H54 (cell line): Measurements from ENCODE around the gene TSPAN15.

Source experiments
- DNase-seq: peaks from one replicate; pipeline ENCODE4 v3.0.0; 2011; ENCODE audit warnings: low spot score, mixed read lengths; ENCODE audit not compliant: insufficient read length
- FAIRE-seq: peaks from 3 replicates; lab custom pipeline; 2011; peaks lifted over from hg19 to GRCh38; lab: Jason Lieb, UNC
- POLR2A ChIP-seq: IDR thresholded peaks from 2 replicates; pipeline ENCODE4 v1.6.1; 2011; ENCODE audit warnings: low read depth, mild to moderate bottlenecking, low read length

TSPAN15 gene

DNA sequence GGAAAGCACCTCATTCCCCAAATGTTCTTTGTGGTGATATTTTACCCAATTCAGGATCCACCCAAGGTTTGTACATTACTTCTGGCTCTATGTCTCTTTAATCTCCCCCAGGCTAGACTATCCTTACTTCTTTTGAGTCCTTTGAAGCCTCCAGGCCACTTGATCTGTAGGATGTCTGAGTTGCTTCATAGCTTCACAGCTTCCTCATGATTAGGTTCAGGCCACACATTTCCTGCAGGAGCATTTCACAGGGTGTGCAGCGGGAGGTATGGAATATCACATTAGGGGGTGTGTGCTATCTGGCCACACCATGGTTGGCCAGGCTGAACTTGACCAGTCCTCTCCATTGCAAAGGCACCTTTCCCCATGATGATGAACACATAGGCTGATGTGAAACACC, 18.7 kb downstream of the TSPAN15 start:
- FAIRE-seq (no peak), DNase-seq (no peak)
- TF ChIP-seq POLR2A, result no peak

DNA sequence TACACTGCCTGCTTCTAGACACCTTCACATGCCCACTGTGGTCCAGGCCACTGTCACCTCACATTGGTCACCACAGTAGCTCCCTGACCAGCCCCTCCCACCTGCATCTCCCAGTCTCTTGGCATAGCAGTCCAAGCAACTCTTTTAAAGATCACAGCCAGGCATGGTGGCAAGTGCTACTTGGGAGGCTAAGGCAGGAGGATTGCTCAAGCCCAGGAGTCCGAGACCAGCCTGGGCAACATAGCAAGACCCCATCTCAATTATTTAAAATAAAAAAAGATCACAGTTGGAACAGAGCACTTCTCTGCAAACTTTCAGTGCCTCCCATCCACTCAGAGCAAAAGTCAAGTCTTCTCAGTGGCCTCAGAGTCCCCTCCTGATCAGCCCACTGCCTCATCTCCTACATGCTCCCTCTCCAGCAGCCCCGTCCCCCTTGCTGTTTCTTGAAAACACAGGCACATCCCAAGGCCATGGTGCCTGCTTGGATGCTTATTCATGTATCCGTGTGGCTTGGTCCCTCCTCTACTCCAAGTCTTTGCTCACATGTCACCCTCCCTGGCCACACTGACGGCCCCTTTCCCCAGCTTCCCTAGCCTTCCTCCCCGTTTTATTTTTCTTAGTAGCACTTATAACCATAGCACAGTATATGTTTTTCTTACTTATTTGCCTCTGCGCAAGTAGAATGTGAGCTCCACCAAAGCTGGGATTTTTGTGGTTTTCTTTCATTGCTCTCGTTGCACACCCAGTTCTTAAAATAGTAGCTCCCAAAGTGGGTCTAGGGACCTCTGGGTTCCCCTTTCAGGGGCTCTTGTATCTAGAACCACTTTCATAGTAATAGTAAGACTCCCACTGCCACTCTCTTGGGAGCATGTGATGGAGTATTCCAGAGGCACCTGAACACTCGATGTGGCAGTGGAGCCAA, 19.5 kb downstream of the TSPAN15 start:
- no peak for FAIRE-seq
- no peak for DNase-seq
- no peak for TF ChIP-seq POLR2A

DNA sequence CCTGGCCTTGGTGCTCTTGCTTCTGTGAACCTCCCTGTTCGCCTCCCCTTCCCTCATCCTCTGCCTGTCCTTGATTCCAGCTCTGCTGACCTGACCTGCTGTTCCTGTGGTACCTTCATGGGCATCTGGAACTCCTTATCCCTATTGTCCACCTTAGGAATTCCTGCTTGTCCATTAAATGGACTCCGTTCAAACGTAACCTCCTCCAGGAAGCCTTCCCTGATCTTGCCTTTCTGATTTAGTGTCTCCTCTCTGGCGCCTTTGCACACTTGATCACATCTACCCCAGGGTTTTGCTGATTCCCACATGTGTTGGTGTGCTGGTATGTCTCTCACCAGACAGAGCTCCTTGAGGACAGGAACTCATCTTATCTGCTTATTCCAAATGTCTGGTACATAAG, 20.9 kb downstream of the TSPAN15 start:
- no peak for DNase-seq
- FAIRE-seq, result no peak
- no peak for TF ChIP-seq POLR2A

DNA sequence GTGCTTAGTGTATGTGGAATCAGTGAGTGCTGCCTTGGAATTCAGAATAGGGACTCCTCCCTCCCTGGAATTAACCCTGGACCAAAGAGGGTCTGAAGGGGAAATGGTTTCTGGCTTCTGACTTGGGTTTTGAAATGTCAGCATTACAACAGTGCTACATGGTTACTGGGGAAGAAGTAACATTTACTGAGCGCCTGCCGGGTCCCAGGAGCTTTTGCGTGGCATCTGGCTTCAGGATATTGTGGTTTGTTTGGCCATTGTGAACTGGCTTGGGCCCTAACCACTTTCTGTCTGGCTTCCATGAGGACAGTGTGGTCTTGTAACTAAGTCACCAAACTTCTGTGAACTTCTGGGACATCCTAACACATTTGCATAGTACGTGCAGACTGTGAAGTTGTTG, 21.3 kb downstream of the TSPAN15 start:
- FAIRE-seq (no peak), DNase-seq (no peak)
- TF ChIP-seq POLR2A, result no peak

DNA sequence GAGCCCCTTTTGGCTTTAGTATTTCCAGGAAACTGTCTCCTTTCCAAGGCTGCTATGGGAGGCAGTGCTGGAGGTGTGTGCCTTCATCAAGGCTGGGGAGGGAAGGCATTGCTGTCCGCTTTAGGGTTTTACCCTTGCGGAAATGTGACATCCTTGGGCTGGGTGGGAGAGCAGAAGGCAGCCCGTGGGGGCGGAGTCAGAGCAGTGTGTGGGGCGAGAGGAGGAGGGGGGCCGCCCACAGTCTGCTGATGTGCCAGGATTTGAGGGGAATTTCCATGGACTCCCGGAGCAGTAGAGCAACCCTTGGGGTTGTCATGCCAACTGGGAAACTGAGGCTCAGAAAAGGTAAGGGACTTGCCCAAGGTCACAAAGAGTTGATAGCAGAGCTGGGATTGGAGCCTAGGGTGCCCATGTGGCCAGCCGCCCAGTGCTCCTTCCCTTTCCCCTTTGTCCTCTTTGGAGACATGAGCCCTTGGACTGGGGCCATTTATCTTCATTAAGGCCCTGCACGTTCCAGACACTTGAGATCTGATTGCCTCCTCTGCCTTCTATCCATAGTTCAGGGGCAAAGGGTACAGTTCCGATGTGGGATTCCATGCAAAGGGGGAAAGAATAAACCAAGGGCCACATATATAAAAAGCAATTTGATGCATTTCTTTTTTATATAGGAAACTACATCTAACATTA, 22.2 kb downstream of the TSPAN15 start:
- FAIRE-seq, result no peak
- TF ChIP-seq POLR2A, result no peak

DNA sequence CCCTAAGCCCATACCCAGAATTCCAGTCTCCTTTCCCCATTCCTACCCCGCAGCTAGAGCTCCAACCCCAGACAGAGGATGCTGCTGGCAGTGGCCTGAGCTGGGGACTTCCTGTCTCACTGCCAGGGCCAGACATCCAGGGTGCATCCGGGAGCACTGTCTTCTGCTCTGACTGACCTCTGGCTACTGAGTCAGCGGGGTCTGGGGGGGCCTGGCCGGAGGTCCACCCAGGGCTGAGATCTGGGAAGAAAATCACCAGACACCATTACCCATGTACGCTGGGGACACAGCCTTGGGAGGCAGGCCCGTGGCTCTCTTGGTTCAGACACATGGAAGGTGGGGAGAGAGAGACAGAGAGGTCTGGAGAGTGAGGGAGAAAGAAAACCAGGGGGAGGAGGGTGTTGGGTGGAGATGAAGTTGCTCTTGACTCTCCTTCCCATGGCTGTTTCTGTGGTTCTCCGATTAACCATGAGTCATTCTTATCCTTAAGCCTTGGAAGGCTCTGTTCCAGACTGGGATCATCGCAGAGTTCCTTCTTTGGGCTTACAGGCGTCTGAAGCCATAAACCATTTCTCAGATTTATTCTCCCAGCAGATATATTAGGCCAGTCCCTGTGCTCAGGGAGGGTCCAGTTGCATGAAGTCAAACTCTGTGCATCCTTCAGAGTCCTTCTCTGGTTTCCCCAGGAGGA, 23.6 kb downstream of the TSPAN15 start:
- no peak for TF ChIP-seq POLR2A
- FAIRE-seq (peak; percentile 91), DNase-seq (peak; percentile 95)

More for the DNA sequence above, 22.2 kb downstream of the TSPAN15 start:
- DNase-seq, result no peak

DNA sequence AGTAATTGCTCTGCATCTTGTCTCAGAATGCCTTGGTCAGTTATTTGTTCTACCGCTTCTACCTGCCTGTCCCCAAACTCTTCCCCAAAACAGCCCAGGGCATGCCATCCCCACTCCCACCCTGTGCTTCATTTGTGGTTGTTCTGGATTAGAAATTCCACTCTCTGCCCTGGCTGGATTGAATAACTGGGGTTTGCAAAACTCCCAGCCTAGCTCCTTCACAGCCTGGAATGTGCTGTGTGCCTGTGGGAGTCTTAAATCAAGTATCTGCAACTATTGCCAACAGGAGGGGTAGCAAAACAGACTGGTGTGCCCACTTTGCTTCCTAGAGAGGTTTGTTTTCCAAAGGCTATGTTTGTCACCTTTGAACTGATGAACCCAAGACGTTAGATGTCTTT, 24.2 kb downstream of the TSPAN15 start:
- DNase-seq (no peak), FAIRE-seq (no peak)
- TF ChIP-seq POLR2A, result no peak

DNA sequence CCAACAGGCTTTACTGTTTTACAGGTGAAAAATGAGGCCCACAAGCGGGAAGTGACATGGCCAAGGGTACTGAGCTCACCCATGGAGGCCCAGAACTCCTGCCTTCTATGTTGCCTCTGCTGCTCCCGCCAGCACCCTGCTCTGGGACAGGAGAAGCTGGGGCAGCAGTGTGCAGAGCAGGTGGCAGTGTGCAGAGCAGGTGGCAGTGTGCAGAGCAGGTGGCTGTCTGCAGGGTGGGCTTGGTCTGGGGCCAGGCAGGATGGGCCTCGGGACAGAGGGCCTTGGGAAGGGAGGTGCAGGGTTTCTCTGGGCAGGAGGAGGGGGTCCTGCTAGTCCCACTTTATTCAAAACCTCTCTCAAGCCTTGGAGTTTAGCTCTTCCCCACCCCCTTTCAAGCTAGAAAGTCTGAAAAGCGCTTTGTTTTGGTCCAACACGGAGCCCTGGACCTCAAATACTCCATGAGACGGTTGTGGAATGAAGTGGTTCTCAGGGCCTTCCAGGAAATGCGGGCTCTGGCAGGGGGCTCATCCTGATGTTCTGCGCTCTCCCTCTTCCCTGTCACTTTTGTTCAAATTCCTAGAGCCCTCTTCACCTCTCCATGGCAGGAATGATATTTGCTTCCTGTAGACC, 26.8 kb downstream of the TSPAN15 start:
- FAIRE-seq (no peak), DNase-seq (no peak)
- TF ChIP-seq POLR2A, result no peak

DNA sequence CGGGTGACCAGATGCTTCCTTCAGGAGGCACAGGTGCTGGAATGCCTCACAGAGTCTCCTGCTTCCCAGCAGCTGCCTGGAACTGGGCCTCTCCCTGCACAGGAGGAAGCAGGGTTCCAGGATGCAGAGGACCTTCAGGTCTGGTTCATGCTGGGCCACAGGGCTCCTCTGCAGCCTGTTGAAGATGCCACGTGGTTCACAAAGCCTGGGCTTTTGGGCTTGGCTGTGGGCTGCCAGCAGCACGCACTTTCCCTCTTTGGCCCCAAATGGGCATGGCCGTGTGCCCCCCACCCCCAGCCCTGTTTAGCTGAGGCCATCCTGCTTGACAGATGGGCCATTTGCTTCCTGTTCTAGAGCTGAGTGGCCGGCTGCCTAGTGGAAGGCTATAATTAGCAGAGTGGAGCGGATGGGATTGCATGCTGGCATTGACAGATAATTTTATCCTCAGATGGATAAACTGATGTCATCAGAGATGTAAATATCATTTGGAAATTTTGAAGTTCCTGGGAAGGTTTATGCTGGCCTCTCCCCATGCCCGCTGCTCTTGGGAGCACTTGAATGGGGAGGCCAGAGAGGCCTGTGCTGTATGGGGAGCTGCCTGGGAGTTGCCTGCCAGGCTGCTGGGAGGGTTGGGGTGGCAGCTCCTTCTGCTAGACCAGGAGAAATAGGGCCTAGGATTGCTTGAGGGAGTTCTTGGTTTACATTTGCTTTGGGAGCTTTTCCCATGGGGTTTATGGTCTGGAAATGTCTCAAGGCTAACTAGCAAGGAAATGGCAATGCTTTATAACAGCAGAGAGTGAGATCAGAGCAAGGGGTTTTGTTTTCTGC, 28.2 kb downstream of the TSPAN15 start:
- no peak for TF ChIP-seq POLR2A
- FAIRE-seq, result no peak
- no peak for DNase-seq

DNA sequence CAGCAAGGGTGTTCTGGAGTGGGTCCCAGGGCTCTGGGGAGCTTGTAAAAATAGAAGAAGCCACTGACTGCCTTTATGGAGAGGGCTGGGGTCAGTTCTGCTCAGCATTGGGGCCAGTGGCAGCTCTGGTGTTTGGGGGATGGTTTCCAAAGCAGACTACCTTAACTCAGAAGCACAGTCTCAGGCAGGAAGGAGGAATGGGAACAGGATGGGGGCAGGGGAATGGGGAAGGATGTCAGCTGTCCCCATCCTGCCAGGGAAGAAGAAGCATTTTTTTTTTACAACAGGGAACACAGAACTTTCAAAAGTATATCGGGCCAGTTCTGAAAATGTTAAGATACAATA, 28.8 kb downstream of the TSPAN15 start:
- no peak for DNase-seq
- FAIRE-seq, result no peak
- no peak for TF ChIP-seq POLR2A

DNA sequence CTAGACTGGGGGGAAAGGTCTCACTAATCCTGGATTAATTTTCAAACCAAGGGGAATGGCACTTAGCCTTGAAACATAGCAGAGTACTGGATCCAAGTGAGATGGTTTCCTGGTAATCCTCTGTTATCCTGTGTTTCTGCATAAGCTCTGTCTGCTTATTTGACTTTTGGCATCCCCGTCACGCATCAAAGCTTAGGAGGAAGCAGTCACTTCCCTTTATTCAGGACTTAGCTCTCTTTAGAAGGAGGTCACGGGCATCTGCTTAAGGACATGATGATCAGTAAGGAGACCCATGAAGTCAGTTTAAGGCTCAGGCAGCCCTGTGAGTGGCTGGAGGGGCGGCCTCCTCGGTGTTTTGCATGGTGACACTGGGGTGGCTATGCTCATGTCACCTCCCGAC, 30.0 kb downstream of the TSPAN15 start:
- FAIRE-seq, result no peak
- no peak for DNase-seq
- TF ChIP-seq POLR2A, result no peak

DNA sequence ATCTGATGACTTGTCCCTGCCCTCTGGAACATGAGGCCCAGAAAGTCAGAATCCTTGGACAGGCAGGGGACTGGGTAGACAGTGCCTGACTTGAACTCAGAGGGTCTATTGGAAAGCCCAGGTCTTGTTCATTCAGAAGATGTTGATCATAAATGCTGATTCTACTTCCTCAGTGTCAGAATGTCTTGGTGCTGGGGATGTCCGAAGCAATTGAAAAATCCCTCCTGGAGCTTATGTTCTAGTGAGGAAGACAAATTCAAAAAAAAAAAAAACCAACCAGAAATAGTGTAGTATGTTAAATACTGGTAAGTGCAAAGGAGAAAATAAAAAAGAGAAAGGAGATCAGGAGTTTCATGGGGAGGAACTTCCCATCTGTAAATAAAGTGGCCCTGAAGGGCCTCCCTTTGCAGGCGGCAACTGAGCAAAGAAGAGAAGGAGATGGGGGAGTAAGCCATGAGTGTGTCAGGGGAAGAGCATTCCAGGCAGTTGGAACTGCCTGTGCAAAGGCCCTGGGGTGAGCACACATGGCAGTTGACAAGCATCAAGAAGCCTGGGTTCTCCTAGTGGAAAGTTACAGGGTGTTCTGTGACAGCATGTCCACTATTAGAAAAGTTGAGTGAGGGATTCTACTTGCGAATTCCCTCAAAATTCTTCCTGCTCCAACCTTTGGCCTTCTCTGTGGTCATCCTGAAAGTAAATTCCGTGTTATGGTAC, 30.7 kb downstream of the TSPAN15 start:
- DNase-seq, result no peak
- FAIRE-seq, result no peak

More for the DNA sequence above, 30.7 kb downstream of the TSPAN15 start:
- TF ChIP-seq POLR2A, result no peak
